Subcutaneous abdominal adipose tissue (tissue), 5 donors: ENCODE data around the gene MRPS22.
A peak's percentile ranks its signal among the peaks of the same experiment; 100 is the strongest.
"Not testable (repeated sequence)": the region's sequence is repeated elsewhere in the genome, so short reads cannot be mapped to it uniquely, and the experiment has no call there.

Experiments used
- H3K27ac ChIP-seq: one replicate; pipeline ENCODE4 v1.7.0; 2013; ENCODE audit warnings: low read depth, mild to moderate bottlenecking, inconsistent platforms, low read length, moderate library complexity
- H3K27me3 ChIP-seq, 5 donors: one replicate each; pipeline ENCODE4 v1.7.0; 2013; ENCODE audit warnings: low read length in 5 of 5, inconsistent platforms in 1 of 5; ENCODE audit not compliant: control insufficient read depth in 5 of 5, insufficient read depth in 4 of 5
- H3K36me3 ChIP-seq, 5 donors: one replicate each; pipeline ENCODE4 v1.7.0; 2013; ENCODE audit warnings: low read length in 5 of 5; ENCODE audit not compliant: control insufficient read depth in 5 of 5, insufficient read depth in 5 of 5
- H3K4me1 ChIP-seq, 5 donors: one replicate each; pipeline ENCODE4 v1.7.0; 2013; ENCODE audit warnings: low read length in 5 of 5, mild to moderate bottlenecking in 3 of 5, moderate library complexity in 1 of 5; ENCODE audit not compliant: control insufficient read depth in 5 of 5, insufficient read depth in 5 of 5
- H3K4me3 ChIP-seq, 5 donors: one replicate each; pipeline ENCODE4 v1.7.0; 2013; ENCODE audit warnings: low read length in 5 of 5, low read depth in 1 of 5
- H3K9ac ChIP-seq, 5 donors: one replicate each; pipeline ENCODE4 v1.7.0; 2013; ENCODE audit warnings: low read length in 5 of 5, mild to moderate bottlenecking in 4 of 5, moderate library complexity in 3 of 5
- H3K9me3 ChIP-seq, 5 donors: one replicate each; pipeline ENCODE4 v1.7.0; 2013; ENCODE audit warnings: low read length in 5 of 5; ENCODE audit not compliant: control insufficient read depth in 5 of 5
- donor health status: healthy.
- donor health status: healthy.
- donor health status: healthy.
- donor health status: healthy.
- donor health status: healthy.

Gene MRPS22

DNA sequence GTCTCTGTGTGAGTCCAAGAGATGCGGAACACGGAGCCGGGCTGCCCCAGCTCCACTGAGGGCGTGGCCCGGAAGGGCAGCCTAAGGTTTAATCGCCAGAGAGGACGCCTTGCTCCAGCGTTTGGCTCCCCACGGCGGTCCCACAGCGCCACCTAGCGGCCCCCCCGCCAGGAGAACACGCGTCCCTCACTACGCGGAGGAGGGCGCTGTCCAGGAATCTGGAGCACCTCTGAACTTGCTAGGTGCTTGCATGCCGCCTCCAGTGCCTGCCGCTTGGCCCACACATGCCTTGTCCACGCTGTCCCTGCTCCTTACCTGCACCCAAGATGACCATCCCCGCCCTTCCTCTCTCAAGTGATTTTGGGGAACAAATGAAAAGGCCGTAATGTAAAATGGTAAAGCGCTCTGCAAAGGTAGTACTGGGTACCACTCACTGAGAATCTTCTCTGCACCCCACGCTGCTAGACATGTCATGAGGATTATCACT is 14.4 kb upstream of the MRPS22 start:
- no peak overlapping the region for H3K27ac ChIP-seq
- H3K9me3 ChIP-seq = no peaks in the 10 kb centered on the region
- H3K4me3 ChIP-seq = peak overlapping the region in 4 of 5 donors; percentile 17 to 44 (median 36)
- peaks cover 0 to 12% (median 11%) of the 10 kb centered on the region in 5 donors for H3K27me3 ChIP-seq
- no peaks in the 10 kb centered on the region for H3K36me3 ChIP-seq
- H3K4me1 ChIP-seq = peaks cover 0 to 10% (median 6%) of the 10 kb centered on the region in 5 donors
- no peak overlapping the region for H3K9ac ChIP-seq

DNA sequence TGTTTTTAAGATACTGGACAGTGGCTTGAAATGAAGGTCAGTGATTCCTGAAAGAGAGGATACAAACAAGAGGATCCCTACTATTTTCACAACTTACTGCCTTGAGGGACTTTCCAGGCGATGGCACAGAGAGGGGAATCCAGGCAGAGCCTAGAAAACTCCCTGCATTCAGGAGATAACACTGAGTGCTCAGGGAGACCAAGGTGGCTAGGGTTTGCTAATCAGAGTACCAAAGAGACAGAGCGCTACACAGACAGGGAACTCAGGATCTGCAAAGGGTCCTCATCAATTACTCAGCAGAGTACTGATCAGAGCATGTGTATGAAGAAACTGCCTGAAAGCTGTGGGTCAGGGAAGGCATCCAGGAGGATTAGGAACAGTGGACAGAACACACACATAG is 11.7 kb upstream of the MRPS22 start:
- Histone ChIP-seq H3K9me3 (no peaks in the 10 kb centered on the region), H3K27me3 (peaks cover 0 to 11% (median 11%) of the 10 kb centered on the region in 5 donors), H3K4me1 (peaks cover 0 to 8% (median 6%) of the 10 kb centered on the region in 5 donors), H3K4me3 (no peak overlapping the region), H3K36me3 (no peaks in the 10 kb centered on the region), H3K27ac (no peak overlapping the region), H3K9ac (no peak overlapping the region)

DNA sequence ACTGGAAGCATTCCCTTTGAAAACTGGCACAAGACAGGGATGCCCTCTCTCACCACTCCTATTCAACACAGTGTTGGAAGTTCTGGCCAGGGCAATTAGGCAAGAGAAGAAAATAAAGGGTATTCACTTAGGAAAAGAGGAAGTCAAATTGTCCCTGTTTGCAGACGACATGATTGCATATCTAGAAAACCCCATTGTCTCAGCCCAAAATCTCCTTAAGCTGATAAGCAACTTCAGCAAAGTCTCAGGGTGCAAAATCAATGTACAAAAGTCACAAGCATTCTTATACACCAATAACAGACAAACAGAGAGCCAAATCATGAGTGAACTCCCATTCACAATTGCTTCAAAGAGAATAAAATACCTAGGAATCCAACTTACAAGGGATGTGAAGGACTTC is 9.1 kb upstream of the MRPS22 start:
- H3K36me3 ChIP-seq, H3K27ac ChIP-seq, H3K4me3 ChIP-seq, H3K4me1 ChIP-seq, H3K9ac ChIP-seq, H3K9me3 ChIP-seq: not testable (repeated sequence)
- H3K27me3 ChIP-seq = peaks cover 0 to 14% (median 11%) of the 10 kb centered on the region in 5 donors

DNA sequence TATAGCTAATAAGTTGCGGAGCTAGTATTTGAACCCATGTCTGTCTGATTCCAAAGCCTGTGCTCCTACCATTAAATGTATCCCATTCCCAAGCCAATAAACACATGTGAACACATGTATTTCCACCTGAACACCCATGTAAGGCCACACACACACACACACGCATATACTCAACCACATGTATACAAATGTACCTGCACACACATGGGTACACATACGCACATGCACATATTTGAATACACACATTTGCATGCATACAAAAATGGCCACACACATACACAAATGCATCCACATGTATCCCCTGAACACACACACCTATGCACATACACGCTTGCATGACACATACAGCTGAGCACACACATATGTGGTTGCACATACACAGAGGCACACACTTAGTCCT is 5.4 kb upstream of the MRPS22 start:
- H3K27ac ChIP-seq = no peak overlapping the region
- H3K9ac ChIP-seq = no peak overlapping the region
- no peaks in the 10 kb centered on the region for H3K36me3 ChIP-seq
- no peak overlapping the region for H3K4me3 ChIP-seq
- H3K9me3 ChIP-seq = no peaks in the 10 kb centered on the region
- H3K4me1 ChIP-seq = no peaks in the 10 kb centered on the region
- peaks cover 0 to 6% (median 3%) of the 10 kb centered on the region in 5 donors for H3K27me3 ChIP-seq

DNA sequence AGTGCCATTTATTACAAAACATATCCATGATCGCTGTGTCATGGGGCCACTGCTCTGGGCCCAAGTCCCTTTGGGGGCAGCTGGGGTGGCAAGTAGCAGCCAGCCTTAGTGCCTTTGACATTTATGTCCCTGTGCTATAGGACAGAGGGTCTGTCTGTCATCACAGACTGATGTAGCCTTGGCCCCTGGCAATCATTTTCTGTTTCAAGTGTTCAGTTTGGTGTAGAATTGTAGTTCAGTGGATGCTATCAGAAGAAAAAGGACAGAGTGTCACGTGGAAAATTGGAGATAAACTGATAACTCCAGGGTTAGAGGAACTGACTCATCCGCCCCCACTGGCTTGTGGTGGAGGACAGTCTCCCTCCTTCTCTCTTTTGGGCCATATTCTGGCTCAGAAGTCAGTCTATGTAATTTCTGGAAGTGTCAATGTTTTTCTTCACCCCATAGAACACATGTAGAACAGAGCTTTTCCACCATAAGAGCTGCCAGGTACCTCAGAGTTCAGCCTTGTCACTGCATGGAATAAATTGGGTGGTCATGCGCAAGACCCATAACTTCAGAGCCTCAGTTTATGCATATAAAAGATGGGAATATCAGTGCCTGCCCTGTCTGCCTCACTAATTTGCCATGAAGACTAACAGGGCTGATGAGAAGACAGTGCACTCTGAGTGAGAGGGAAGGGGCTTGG is 4.5 kb upstream of the MRPS22 start:
- no peaks in the 10 kb centered on the region for H3K36me3 ChIP-seq
- H3K9ac ChIP-seq = no peak overlapping the region
- H3K9me3 ChIP-seq = no peaks in the 10 kb centered on the region
- no peak overlapping the region for H3K4me3 ChIP-seq
- no peak overlapping the region for H3K27ac ChIP-seq
- peaks cover 0 to 6% (median 3%) of the 10 kb centered on the region in 5 donors for H3K27me3 ChIP-seq
- H3K4me1 ChIP-seq = peaks cover 0 to 3% (median 3%) of the 10 kb centered on the region in 5 donors

DNA sequence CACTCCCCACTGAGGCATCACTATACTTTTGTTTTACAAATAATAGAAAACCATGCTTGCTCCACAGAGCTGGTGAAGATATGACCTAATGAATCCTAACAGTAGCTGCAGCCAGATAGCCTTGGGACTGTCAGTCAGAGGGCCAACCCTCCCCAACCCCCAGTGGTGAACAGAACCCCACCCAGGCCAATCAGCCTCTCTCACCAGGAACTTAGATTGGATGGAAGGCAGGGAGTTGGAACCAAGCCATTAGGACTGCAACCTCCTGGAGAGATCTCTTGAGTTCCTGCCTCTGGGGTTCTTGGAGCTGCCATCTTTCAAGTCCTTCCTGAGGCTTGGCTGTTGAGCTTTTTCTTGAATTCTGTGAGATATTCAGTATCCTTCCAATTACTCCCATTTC is 3.0 kb upstream of the MRPS22 start:
- Histone ChIP-seq H3K27ac (no peak overlapping the region), H3K27me3 (peaks cover 0 to 6% (median 3%) of the 10 kb centered on the region in 5 donors), H3K9ac (no peak overlapping the region), H3K36me3 (no peaks in the 10 kb centered on the region), H3K4me1 (peaks cover 2 to 17% (median 16%) of the 10 kb centered on the region in 5 donors), H3K9me3 (no peaks in the 10 kb centered on the region), H3K4me3 (no peak overlapping the region)

DNA sequence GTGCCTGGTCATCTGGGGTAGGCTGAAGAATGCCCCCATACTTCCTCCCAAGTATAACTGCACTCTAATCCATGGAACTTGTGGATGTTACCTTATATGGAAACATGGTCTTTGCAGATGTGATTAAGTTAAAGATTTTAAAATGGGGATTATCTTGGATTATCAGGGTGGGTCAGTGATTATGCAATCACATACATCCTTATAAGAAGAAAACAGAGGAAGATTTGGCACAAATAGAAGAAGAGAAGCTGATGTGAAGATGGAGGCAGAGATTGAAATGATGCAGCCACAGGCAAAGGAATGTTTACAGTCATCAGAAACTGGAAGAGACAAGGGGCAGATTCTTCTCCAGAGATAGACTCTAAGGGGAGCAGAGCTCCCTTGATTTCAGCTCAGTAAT is 1.8 kb upstream of the MRPS22 start:
- Histone ChIP-seq H3K9ac (no peak overlapping the region), H3K4me1 (peaks cover 2 to 22% (median 17%) of the 10 kb centered on the region in 5 donors), H3K27me3 (peaks cover 0 to 6% (median 3%) of the 10 kb centered on the region in 5 donors), H3K9me3 (no peaks in the 10 kb centered on the region), H3K36me3 (peaks cover 0 to 10% (median 3%) of the 10 kb centered on the region in 5 donors), H3K27ac (no peak overlapping the region), H3K4me3 (no peak overlapping the region)

DNA sequence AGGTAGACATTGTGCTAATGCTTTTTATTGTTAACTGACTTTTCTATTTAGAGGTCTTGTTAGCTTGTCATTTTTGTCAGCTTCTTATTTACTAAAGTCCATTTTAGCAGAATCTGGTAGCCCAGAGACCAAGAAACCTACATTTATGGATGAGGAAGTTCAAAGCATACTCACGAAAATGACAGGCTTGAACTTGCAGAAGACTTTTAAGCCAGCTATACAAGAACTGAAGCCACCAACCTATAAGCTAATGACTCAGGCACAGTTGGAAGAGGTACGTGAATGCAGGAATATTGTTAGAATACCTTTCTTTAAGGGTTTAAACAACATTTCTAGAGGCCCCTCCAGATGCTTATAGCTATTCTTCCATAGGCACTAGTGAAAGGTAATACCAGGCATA is 3.0 kb downstream of the MRPS22 start:
- no peak overlapping the region for H3K4me3 ChIP-seq
- H3K9ac ChIP-seq = no peak overlapping the region
- H3K4me1 ChIP-seq = peaks cover 2 to 22% (median 17%) of the 10 kb centered on the region in 5 donors
- H3K9me3 ChIP-seq = no peaks in the 10 kb centered on the region
- H3K27ac ChIP-seq = no peak overlapping the region
- peaks cover 0 to under 1% (median 0%) of the 10 kb centered on the region in 5 donors for H3K27me3 ChIP-seq
- H3K36me3 ChIP-seq = peaks cover 21 to 56% (median 45%) of the 10 kb centered on the region in 5 donors

DNA sequence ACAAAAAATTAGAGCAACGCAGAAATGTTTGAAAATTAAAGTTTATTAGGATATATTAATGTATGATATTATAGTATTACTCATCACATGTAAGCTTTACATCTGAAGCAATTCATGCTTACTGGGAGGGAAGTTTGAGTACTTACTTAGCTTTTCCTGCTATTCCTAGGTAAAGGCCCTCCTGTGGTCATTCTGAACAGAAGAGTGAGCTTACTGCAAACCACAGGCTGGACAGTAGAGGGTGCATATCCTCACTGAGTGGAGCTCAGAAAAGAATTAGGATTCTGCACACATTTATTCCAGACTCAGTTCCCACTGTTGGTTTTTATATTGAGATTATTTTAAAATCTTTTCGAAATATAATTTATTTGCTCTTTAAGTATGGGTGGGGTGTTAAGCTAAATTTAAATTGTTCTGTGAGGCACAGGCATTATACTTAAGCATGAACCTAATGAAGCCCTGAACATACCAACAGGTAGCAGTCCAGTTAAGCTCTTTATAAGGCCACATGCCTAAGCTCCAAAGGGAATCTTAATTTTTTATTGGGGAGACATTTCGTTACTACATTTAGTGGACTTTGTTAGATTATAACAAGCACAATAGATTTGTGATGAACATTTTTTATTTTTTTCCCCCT is 10.2 kb downstream of the MRPS22 start:
- Histone ChIP-seq H3K27me3 (no peaks in the 10 kb centered on the region), H3K4me1 (peaks cover 0 to 5% (median 0%) of the 10 kb centered on the region in 5 donors), H3K27ac (peak overlapping the region; percentile 69), H3K9ac (no peak overlapping the region), H3K36me3 (peaks cover 64 to 96% (median 88%) of the 10 kb centered on the region in 5 donors), H3K4me3 (no peak overlapping the region), H3K9me3 (no peaks in the 10 kb centered on the region)

DNA sequence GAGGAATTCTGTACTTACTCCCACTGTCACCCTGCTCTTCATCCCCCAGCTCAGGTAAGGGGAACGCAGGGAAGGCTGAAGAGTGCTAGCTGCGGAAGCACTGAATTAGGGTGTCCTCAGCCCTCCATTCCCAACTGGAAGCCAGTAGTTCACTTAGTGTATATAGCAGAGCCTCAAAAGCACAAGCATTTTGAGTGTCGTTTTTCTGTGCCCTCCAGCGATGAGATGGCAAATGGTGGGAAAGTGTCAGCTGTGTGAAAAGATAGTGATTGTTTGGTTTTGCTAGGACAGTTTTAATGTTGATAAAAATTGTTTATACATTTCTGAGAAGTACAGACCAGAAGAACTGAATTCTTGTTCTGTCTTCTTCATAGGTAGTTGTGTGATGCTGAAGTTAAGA is 10.8 kb downstream of the MRPS22 start:
- H3K9me3 ChIP-seq = no peaks in the 10 kb centered on the region
- H3K27ac ChIP-seq = peak overlapping the region; percentile 69
- no peak overlapping the region for H3K4me3 ChIP-seq
- H3K36me3 ChIP-seq = peaks cover 69 to 96% (median 89%) of the 10 kb centered on the region in 5 donors
- H3K9ac ChIP-seq = no peak overlapping the region
- peaks cover 0 to 5% (median 0%) of the 10 kb centered on the region in 5 donors for H3K4me1 ChIP-seq
- no peaks in the 10 kb centered on the region for H3K27me3 ChIP-seq
